Activated CD8-positive, alpha-beta memory T cell treated with anti-CD3 and anti-CD28 coated beads, Interleukin-2, amount 50 U/mL, for 1 hour (primary cell): ENCODE results near the gene THOC7.

ENCODE experiments used
- DNase-seq: peaks from one replicate; pipeline ENCODE4 v3.0.0-alpha.2; 2020; ENCODE audit errors: extremely low read depth

The THOC7 gene

GRCh38 chr3:63878394-63879060 lies 14.9 kb upstream of the THOC7 start:
- no peak for DNase-seq

GRCh38 chr3:63877737-63878393 lies 14.3 kb upstream of the THOC7 start:
- DNase-seq: no peak

GRCh38 chr3:63876260-63876659 lies 12.7 kb upstream of the THOC7 start:
- no peak for DNase-seq

- DNase-seq: no peak
Observed at GRCh38 chr3:63875510-63875909, 11.9 kb upstream of the THOC7 start.

- no peak for DNase-seq
Observed at GRCh38 chr3:63874769-63875168, 11.2 kb upstream of the THOC7 start.

GRCh38 chr3:63872135-63872924 lies 8.7 kb upstream of the THOC7 start:
- DNase-seq: no peak

GRCh38 chr3:63870615-63871005 lies 7.0 kb upstream of the THOC7 start:
- DNase-seq: no peak

GRCh38 chr3:63869940-63870614 lies 6.5 kb upstream of the THOC7 start:
- DNase-seq: no peak

GRCh38 chr3:63867225-63867624 lies 3.6 kb upstream of the THOC7 start:
- DNase-seq: no peak

GRCh38 chr3:63864965-63865327 lies 1.3 kb upstream of the THOC7 start:
- DNase-seq: no peak

GRCh38 chr3:63864008-63864964 lies 681 bp upstream of the THOC7 start:
- DNase-seq: no peak

GRCh38 chr3:63862804-63863149 lies 828 bp downstream of the THOC7 start:
- DNase-seq: no peak

- no peak for DNase-seq
Observed at GRCh38 chr3:63861306-63861705, 2.3 kb downstream of the THOC7 start.

GRCh38 chr3:63860776-63861175 lies 2.8 kb downstream of the THOC7 start:
- DNase-seq: no peak

- no peak for DNase-seq
Observed at GRCh38 chr3:63857311-63857710, 6.3 kb downstream of the THOC7 start.

GRCh38 chr3:63855333-63855940 lies 8.2 kb downstream of the THOC7 start:
- no peak for DNase-seq

GRCh38 chr3:63853106-63853505 lies 10.5 kb downstream of the THOC7 start:
- no peak for DNase-seq

- DNase-seq: no peak
Observed at GRCh38 chr3:63851287-63851686, 12.3 kb downstream of the THOC7 start.

GRCh38 chr3:63849175-63849574 lies 14.4 kb downstream of the THOC7 start:
- no peak for DNase-seq

GRCh38 chr3:63847718-63848450 lies 15.7 kb downstream of the THOC7 start:
- no peak for DNase-seq
